Activated T-cell treated with anti-CD3 and anti-CD28 coated beads for 4 hours (primary cell): ENCODE results near the gene VIT.
A peak's percentile ranks its signal among the peaks of the same experiment; 100 is the strongest.

Source experiments
- DNase-seq: peaks from one replicate; pipeline ENCODE4 v3.0.0-alpha.2; 2020

Gene VIT

GRCh38 chr2:36771671-36772070 is 75.2 kb downstream of the VIT start:
- no peak for DNase-seq

- DNase-seq, result no peak
Measured at GRCh38 chr2:36773947-36774346, 77.4 kb downstream of the VIT start.

- no peak for DNase-seq
Measured at GRCh38 chr2:36775261-36775660, 78.8 kb downstream of the VIT start.

GRCh38 chr2:36775806-36776205 is 79.3 kb downstream of the VIT start:
- DNase-seq, result no peak

GRCh38 chr2:36777272-36777671 is 80.8 kb downstream of the VIT start:
- DNase-seq, result no peak

GRCh38 chr2:36777788-36778187 is 81.3 kb downstream of the VIT start:
- no peak for DNase-seq

- DNase-seq, result no peak
Measured at GRCh38 chr2:36779462-36779861, 83.0 kb downstream of the VIT start.

GRCh38 chr2:36780231-36780839 is 83.8 kb downstream of the VIT start:
- no peak for DNase-seq

GRCh38 chr2:36781907-36782720 is 85.6 kb downstream of the VIT start:
- DNase-seq, result no peak

GRCh38 chr2:36783246-36783645 is 86.7 kb downstream of the VIT start:
- no peak for DNase-seq

GRCh38 chr2:36785179-36785795 is 88.8 kb downstream of the VIT start:
- peak; percentile 61 for DNase-seq

GRCh38 chr2:36789181-36789804 is 92.8 kb downstream of the VIT start:
- DNase-seq, result no peak

- no peak for DNase-seq
Measured at GRCh38 chr2:36792951-36793350, 96.4 kb downstream of the VIT start.

GRCh38 chr2:36797324-36798070 is 101.0 kb downstream of the VIT start:
- no peak for DNase-seq

GRCh38 chr2:36798724-36799123 is 102.2 kb downstream of the VIT start:
- DNase-seq, result no peak

- peak; percentile 11 for DNase-seq
Measured at GRCh38 chr2:36800381-36800780, 103.9 kb downstream of the VIT start.

- DNase-seq, result no peak
Measured at GRCh38 chr2:36801088-36801487, 104.6 kb downstream of the VIT start.

GRCh38 chr2:36802952-36803351 is 106.4 kb downstream of the VIT start:
- no peak for DNase-seq

GRCh38 chr2:36805635-36806224 is 109.2 kb downstream of the VIT start:
- no peak for DNase-seq

- DNase-seq, result no peak
Measured at GRCh38 chr2:36807223-36807886, 110.8 kb downstream of the VIT start.

GRCh38 chr2:36808386-36809068 is 112.0 kb downstream of the VIT start:
- no peak for DNase-seq
